HG03095 (cell line): Measurements from ENCODE around the gene FICD.
"Not testable (repeated sequence)": the region's sequence is repeated elsewhere in the genome, so short reads cannot be mapped to it uniquely, and the experiment has no call there.

Source experiments
- ATAC-seq: cut with Tn5 transposase; IDR thresholded peaks from one replicate; pipeline ENCODE4 v1.9.1; 2021; ENCODE audit warnings: moderate library complexity; ENCODE audit not compliant: unreplicated experiment

FICD gene

DNA sequence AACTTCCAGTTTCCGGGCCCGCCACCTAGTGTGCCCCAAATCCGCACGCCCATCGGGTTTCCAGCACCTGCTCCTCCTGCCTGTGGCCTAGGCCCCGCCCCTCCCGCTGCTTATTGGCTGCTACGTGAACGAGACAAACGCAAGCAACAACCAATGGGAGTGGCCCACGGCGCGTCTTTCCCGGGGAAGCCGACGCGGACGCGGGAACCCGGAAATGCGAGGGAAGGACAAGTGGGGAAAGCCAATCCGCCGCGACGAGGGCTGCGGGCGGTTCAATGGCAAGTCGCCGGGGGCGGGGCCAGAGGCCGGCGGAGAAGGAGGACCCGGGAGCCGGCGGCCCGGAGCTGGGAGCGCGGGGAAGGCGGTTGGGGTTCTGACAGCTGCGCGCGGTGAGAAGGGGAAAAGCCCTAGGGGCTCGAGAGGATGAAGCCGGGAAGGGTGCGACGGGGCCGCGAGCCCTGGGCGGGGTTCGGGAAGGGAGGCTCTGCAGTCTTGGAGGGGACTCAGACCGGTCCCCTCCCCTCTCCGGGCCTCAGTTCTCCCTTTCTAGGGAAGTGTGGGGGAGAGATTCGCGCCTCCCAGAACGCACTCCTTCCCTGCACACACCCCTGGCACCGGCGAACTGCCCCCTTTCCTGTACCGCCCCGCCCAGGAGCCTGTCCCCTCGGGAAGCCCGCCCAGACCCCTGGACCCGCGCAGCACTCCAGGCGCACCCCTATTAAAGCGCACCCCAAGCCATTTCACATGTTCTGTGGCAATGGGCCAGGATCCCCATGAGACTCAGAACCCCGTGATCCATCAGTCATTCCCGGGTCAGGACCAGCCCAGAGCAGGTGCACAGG is at the start of gene FICD:
TSS of gene FICD (plus strand) at position 305 of the 842 bp plus-strand sequence. CDS start 1,696 bp downstream, outside the sequence.
- ATAC-seq = peak; percentile 77

DNA sequence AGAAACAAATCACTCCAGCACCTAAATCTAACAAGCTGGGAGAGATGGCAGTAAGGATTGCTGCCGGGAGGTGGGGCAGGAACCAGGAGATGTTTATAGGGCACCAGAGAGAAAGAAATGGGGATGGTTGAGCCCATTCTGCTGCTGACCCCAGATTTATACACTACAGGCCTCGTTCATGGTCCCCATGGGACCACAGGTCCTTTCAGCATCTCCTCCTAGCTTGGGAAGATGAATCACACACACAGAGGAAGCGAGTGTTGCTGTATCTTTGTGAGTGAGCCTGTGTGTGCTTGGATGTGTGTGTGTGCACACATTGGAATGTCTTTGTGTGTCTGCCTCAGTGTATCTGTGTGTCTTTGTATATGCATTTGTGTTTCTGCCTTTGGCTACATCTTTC is 49.7 kb upstream of the FICD start:
- ATAC-seq = no peak

DNA sequence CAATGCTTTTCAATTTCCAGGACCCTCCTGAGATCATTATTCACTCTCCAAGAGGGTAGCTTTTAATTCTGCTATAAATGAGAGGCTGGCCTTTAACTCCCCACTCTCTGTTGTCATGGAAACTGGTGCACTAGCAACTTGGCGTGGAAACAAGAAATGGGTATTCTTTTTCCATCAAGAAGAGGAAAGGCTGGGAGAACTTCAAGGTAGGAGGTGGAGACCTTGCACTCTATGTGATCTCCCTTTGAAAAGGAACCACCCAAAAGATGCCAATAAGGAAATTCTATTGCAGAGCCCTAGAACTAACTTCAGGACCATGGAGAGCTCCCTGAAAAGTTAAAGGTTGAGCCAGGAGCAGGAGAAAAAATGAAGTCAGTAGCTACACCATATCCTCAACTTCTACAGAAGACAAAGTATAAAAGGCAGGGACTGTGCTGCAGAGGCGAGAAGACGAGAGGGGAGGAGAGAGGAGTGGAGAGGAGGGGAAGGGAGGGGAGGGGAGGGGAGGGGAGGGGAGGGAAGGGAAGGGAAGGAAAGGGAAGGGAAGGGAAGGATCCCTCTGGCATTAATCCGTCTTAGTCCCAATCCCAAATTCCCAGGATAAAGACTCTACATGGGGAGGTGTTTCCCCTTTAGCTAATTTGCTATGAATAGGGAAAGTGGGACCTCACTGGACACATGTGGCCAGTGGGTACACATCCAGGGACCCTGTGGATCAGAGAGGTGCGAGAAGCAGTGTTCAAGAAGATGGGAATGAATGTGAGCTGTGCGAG is 46.7 kb upstream of the FICD start:
- ATAC-seq = no peak

DNA sequence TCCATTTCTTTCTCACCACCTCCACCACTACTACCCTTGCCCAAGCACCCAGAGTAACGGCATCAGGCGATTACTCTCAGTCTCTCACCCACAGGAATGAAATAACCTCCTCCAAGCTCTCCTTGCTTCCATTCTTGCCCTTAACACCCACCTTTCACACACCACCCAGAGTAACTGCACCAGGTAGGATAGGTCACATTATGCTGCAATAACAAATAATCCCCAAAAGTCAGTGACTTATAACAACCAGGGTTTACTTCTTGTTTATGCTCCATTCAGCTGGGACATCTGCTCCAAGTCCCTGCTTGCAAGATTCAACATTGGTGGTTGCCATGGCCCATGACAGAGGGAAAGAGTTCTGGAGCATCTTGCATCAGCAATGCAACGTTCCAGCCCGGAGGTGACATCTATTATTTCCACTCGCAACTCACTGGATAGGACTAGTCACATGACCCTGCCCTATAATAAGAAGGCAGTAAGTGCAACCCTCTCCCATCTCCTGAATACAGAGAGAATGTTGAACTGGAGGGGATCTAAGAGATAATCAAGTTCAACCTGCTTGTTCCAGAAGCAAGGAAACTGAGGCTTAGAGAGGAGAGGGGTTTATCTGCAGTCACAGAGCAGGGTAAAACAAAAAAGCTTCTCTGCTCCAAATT is 41.5 kb upstream of the FICD start:
- no peak for ATAC-seq

DNA sequence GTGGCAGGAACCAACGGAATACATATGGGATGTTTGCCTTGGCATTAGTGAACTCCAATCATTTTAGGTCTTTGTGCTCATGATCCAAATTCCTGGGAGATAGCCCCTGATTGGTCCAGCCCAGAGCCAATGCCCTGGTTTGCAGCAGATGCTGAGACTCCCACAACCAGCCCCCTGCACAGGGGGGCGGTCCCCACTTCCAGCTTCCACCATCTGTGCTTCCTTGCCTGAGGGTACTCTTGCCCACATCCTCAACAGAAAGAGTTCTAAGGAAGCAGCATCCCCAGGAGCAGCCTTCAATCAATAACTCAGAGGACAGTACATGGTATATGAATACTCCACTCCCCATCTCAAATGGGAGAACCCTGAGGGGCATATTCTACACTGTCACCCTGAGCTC is 39.7 kb upstream of the FICD start:
- no peak for ATAC-seq

DNA sequence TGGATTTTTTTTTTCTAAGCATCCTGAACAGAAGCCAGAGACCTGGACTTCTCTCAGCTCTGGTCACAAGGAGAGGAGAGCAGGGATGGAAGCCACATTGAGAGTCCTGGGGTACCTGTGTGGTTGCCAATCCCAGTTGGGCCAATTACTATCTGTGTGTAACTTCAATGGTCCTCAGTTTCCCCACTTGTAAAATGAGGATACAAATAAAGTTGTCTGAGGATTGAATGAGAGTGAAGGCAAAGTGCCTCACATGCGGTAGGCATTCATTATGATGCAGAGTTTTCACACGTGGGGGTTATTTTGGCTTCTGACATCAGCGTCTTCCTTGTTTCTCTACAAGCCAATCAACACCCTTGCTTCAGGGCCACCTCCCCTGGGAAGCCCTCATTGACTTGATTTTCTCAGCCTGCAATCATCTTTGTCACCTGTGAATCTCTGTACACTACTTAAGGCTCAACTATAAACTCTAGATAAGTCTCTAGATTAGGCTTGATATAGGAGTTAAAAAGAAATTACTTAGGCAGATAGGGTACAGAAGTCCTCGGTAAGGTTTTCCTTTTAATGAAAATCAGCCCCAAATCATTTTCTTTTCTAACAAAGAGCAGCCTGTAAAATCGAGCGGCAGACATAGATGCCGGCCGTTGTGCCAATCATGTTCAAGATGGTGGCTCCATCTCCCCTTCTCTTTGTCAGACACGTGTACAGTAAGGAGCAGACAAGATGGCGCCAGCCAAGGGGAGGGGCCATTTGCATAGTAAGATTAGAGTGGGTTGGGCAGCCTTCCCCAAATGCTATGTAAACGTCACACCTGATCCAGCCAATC is 37.8 kb upstream of the FICD start:
- ATAC-seq = no peak

DNA sequence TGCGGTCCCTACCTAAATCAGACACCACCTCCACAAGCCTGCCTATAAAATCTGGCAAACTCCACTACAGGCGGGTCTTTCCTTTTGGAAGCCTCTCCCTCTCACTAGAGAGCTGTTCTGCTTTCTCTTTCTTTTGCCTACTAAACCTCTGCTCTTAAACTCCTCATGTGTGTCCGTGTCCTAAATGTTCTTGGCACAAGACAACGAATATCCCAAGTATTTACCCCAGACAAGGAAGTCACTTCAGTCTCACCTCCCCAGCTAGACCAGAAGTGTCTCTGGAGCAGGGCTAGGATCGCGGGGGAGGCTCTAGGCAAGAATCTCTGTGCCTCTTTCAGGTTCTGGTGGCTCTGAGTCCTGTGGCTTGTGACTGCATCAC is 37.2 kb upstream of the FICD start:
- no peak for ATAC-seq

DNA sequence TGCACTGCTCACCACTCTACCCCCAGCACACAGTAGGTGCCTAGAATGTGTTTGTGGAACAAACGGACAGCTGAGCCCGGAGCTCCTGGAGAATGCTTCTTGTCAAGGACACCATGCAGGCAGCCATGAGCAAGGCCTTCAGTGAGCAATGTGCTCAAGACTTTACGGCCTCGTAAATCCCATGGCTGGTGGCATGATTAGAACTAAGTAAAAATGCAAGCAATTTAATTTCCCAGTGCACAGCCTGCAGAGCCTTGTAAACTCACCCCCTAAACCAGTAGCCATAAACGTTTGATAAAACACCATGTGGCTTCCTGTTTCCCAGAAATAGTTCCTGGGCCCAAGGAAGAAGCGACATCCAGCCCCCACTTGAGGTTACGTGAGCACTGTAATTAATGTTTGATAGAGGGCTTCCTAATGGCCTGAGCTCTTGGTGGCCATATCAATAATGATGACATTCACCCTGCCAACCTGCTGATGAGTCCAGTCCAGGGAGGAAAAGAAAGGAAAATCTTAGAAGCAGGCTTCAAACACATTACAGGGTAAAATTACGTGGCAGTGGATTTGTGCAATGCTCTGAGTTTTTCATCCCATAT is 36.4 kb upstream of the FICD start:
- no peak for ATAC-seq

DNA sequence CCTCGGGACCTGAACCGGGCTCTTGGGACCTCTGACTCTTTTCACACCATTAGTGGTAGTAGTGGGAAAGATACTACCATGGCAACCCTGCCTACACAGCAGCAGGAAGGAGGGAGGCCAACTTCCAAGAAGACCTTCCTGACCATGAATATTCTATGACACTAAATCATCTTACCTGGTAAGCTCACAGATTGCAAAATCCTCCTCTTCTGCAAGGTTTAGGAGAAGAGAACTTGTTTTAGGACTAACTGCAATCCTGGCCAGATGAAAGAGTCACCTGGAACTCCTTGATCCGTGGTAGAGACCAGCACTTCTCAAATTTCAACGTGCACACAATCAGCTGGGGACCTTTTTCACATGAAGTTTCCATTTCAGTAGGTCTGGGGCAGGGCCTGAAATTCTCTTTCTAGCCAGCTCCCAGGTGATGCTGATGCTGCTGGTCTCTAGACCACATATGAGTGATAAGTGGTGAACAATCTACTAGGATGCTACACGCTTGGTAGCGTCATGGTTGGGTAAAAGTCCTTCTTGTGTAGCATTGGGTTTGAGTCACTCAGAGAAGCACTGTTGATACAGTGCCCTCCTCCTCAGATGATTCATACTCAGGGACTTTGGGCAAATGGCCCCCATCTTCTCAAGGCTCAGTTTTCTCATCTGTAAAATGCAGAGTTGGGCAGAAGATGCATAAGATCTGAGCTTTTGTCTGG is 35.6 kb upstream of the FICD start:
- no peak for ATAC-seq

DNA sequence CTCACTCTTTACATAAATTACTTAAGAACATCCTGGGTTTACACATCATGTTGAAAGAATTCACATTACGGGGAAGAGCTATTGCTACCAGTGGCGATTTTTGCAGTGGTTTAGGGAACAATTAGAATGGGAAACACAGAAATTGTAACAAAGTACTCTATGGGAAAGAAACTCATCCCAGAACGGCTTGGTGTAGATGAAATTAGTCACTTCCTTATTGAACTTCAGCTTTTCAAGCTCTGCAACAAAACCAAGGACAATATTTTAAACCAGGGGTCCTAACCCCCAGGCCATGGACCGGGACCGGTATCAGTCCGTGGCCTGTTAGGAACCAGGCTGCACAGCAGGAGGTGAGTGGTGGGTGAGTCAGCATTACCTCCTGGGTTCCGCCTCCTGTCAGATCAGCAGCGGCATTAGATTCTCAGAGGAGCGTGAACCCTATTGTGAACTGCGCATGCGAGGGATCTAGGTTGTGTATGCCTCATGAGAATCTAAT is 32.3 kb upstream of the FICD start:
- ATAC-seq = no peak

DNA sequence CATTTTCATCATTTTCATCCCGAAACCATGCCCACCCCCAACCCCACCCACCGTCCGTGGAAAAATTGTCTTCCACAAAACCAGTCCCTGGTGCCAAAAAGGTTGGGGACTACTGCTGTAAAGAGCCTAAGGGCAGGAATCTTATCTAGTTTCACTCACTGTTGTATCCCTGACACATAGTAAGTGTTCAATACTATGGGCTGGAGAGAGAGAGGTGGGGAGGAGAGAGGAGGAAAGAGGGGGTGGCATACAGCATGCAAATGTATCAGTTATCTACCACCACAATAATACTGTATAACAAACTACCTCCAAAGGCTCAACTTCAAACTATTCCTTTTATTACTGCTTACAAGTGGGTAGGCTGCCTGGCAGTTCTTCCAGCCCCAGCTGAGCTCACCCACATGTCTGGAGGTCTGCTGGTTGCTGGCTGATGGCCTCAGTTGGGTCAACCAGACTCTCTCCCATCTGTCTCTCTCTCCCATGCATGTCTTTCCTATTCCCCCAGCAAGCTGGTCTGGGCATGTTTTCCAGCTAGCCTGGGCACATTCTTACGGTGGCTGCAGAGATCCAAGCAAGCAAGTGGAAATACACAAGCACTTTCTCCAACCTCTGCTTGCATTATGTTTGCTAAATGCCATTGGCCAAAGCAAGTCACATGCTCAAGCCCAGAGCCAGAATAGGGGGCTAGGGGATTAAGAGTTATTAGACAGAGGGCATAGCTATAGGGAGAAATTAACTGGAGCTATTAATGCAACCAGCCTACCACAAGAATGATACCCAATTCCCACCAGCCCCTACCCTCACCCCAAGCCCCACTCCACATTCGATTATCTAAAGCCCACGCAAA is 31.6 kb upstream of the FICD start:
- no peak for ATAC-seq

DNA sequence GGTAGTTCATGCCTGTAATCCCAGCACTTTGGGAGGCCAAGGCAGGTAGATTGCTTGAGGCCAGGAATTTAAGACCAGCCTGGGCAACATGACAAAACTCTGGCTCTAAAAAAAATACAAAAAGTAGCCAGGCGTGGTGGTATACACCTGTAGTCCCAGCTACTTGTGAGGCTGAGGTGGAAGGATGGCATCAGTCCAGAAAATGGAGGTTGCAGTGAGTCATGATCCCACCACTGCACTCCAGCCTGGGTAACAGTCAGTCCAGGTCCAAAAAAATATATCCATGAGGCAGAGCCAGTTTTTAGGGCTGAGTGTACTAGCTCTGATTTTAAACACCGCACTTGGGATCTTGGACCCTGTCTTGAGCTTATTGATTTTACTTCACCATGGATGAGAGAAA is 30.6 kb upstream of the FICD start:
- ATAC-seq = no peak

DNA sequence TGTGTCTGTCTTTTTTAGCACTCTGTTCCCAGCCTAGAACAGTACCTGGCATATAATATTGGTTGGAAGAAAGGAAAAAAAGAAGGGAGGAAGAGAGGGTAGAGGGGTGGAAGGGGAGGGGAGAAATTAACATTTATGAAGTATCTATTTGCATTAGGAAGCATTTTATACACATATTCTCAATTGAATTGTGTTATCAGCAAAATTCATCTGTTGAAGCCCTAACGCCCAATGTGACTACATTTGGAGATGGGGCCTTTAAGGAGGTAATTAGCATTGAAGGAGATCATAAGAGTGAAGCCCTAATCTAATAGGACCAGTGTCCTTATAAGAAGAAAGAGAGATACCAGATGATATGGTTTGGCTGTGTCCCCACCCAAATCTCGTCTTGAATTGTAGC is 30.2 kb upstream of the FICD start:
- no peak for ATAC-seq

DNA sequence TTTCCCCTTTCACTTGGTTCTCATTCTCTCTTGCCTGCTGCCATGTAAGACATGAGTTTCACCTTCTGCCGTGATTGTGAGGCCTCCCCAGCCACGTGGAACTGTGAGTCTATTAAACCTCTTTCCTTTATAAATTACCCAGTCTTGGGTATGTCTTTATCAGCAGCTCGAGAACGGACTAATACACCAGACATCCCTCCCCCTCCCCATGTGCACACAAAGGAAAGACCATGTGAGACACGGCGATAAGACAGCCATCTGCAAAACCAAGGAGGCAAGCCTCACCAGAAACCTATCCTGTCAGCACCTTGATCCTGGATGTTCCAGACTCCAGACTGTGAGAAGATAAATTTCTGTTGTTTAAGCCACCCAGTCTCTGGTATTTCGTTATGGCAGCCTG is 29.7 kb upstream of the FICD start:
- not testable (repeated sequence) for ATAC-seq

DNA sequence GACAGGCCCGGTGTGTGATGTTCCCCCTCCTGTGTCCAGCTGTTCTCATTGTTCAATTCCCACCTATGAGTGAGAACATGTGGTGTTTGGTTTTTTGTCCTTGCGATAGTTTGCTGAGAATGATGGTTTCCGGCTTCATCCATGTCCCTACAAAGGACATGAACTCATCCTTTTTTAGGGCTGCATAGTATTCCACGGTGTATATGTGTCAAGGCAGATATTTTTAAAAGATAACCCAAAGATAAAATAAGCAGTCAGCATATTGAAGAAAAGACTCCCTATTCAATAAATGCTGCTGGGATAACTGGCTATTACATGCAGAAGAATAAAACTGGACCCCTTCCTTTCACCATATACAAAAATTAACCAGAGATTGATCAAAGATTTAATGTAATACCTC is 28.0 kb upstream of the FICD start:
- ATAC-seq = not testable (repeated sequence)

DNA sequence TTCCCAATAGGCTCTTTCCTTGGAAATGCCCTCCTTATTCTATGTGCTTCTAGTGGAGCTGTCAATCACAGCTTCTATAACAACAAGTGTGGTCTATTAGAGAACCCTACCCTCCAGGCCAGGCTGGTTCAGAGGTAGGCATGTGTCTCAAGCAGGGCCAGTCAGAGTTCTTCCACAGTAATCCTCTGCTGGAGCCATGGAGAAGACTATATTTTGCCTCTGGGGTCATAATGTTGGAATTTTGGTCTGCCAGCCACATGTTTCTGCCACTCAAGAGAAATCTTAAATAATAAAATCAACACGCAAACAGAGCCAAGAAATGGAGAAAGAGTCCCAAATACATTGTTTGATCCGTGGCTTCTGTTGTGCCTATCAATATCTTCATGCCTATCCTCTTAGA is 23.8 kb upstream of the FICD start:
- no peak for ATAC-seq

DNA sequence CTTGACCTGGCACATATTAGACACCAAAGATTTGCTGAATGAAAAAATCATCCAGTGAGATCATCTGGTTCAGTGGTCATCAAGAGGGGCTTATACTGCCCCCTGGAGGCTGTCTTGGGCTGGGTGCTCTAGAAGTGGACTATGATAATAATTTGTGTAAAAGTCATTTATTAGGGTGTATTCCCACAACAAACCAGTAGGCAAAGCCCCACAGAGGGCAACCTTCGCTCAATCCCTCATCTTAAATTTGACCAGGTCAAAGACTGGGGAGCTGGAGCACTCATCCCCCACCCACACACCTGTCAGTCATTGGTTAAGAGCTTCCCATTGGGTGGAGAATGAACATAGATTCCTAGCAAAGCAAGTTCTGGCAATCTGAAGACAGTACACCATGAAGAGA is 20.0 kb upstream of the FICD start:
- no peak for ATAC-seq

DNA sequence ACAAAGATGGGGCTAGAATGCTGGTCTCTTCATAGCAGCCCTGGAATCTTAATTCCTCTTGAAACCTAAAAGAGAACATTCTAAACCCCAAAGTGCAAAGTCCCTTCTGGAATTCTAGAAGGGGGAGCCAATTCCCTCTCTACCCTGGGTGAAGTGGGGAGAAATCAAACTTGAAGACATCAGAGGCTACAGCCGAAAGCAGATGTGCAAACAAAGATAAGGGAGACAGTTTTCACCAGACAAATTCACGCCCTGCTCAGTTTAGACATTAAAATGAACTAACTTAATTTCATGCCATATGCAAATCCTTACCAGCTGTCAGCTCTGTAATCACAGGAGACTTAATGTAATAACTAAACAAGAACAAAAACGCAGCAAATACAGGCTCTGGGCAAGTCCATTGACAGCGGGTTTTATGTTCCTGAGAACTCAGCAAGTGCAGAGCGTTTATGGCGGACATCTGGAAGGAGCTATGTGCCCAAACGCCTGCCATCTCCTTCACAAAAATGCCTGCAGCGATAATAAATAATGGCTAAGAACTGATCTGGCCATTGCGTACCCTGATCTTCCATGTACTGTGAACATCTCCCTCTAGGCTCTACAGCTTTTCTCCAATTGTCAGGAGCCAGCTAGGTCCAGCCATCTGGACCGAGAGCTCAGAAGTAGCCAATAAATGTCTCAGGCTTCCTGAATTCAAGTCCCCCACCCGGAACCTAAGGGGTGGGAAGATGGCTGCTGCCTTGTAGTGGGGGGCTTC is 19.1 kb upstream of the FICD start:
- ATAC-seq = no peak
